MM.1S (cell line): ENCODE results near the gene GART.

Experiments
- EZH2 ChIP-seq: fragments of 300-600 bp; sonication (generic); optimal IDR thresholded peaks from 2 replicates; pipeline ENCODE3; 2017; ENCODE audit warnings: low read depth, mild to moderate bottlenecking, antibody characterized with exemption, low read length, mixed read lengths
- TF ChIP-seq, protein P1 (sequence below): fragments of 300-600 bp; sonication (generic); IDR thresholded peaks from 2 replicates; pipeline ENCODE4 v1.5.1; 2016; ENCODE audit warnings: antibody characterized with exemption, low read length, mixed read lengths

DNA sequence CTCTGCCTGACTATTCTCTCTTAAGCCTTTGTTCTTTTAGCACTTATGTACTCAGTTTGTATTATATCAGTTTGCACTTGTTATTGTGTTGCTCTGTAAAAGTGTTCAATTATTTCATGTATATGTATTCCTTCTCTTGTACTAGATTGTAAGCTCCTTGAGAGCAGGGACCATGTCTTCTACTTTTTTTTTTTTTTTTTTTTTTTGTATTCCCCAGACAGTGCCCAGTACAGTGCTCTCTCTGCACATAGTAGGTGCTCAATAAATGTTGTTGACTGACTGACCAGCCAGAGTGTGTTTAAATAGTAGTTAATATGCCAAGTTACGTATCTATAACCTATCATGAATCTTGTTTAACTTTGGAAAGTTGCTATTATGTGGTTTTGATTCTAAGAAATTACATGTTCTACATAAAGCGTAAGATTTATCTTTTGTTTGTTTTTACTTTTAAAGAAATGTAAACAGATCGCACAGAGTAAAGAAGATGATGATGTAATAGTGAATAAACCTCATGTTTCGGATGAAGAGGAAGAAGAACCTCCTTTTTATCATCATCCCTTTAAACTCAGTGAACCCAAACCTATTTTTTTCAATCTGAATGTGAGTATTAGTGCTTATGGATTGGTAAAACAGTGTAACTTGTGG is 17.0 kb upstream of the GART start:
- TF ChIP-seq, protein P1, sequence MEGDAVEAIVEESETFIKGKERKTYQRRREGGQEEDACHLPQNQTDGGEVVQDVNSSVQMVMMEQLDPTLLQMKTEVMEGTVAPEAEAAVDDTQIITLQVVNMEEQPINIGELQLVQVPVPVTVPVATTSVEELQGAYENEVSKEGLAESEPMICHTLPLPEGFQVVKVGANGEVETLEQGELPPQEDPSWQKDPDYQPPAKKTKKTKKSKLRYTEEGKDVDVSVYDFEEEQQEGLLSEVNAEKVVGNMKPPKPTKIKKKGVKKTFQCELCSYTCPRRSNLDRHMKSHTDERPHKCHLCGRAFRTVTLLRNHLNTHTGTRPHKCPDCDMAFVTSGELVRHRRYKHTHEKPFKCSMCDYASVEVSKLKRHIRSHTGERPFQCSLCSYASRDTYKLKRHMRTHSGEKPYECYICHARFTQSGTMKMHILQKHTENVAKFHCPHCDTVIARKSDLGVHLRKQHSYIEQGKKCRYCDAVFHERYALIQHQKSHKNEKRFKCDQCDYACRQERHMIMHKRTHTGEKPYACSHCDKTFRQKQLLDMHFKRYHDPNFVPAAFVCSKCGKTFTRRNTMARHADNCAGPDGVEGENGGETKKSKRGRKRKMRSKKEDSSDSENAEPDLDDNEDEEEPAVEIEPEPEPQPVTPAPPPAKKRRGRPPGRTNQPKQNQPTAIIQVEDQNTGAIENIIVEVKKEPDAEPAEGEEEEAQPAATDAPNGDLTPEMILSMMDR: no peak
- no peak for TF ChIP-seq EZH2
